HFF-Myc (cell line): ENCODE results near the gene FMNL1.
A peak's percentile ranks its signal among the peaks of the same experiment; 100 is the strongest.
"Not testable (repeated sequence)": the region's sequence is repeated elsewhere in the genome, so short reads cannot be mapped to it uniquely, and the experiment has no call there.

ENCODE experiments used
- DNase-seq: peaks from one replicate; pipeline ENCODE4 v3.0.0-alpha.2; 2011; ENCODE audit warnings: low read depth; ENCODE audit errors: extremely low read depth
- H3K4me3 ChIP-seq: replicated peaks from 2 replicates; pipeline ENCODE4 v1.5.1; 2011; ENCODE audit warnings: low read depth, mild to moderate bottlenecking, control low read depth, low read length
- CTCF ChIP-seq: IDR thresholded peaks from 2 replicates; pipeline ENCODE4 v1.5.1; 2012; ENCODE audit warnings: mild to moderate bottlenecking, low read depth, low read length, control low read depth; ENCODE audit errors: missing control alignments

The FMNL1 gene

DNA sequence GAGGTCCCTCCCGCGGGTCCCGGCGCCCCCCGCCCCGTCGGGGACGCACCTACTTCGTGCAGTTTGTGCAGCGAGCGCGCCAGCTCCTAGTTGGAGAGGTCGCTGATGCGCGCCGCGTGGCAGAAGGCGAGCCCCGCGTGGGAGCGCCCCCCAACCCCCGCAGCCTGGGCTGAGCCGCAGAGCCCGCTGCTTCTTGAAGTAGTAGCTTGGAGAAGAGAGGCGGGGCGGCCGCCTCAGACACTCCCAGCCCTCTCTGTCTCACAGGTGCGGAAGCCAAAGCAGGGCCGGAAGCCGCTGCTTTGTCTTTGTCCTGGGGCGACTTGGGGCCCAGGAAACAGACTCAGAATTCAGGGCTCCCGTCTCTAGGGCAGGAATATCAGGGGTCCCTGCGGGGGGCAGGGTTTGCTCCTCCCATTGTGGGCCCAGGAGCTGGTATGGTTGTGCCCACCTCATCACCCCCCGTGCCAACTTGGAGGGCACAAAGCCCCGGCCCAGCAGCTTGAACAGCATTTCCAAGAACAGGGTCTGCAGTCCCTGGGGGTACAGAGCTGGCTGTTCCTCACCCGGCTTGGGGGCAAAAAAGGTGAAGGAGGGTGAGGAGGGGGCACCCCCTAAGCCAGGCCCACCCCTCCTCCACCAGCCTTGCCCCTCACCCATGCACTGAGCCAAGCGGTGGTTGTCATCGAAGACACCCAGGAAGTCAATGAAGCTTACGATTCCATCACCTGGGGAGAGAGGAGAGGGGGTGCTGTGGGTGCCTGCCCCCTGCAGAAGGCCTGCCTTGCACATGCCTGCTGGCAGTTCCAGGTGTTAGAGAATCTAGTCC, 26.7 kb downstream of the FMNL1 start:
- DNase-seq = no peak
- peak overlapping the region; percentile 54 for H3K4me3 ChIP-seq
- TF ChIP-seq CTCF = no peak

DNA sequence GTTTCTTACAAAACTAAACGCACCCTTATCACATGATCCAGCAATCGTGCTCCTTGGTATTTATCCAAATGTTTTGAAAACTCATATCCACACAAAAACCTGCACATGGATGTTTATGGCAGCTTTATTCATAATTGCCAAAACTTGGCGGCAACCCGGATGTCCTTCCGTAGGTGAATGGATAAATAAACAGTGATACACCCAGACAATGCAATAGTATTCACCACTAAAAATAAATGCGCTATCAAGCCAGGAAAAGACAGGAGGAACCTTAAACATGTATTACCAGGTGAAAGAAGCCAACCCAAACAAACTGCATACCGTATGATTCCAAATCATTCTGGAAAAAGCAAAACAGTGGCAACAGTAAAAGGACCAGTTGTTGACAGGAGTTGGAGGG, 30.2 kb downstream of the FMNL1 start:
- no peak overlapping the region for H3K4me3 ChIP-seq
- DNase-seq = no peak
- no peak for TF ChIP-seq CTCF

- not testable (repeated sequence) for DNase-seq, H3K4me3 ChIP-seq
Observed at GRCh38 chr17:45253237-45253636, 31.6 kb downstream of the FMNL1 start.

- H3K4me3 ChIP-seq = no peak overlapping the region
- TF ChIP-seq CTCF = no peak
- DNase-seq = no peak
Observed at GRCh38 chr17:45253879-45254278, 32.2 kb downstream of the FMNL1 start.

DNA sequence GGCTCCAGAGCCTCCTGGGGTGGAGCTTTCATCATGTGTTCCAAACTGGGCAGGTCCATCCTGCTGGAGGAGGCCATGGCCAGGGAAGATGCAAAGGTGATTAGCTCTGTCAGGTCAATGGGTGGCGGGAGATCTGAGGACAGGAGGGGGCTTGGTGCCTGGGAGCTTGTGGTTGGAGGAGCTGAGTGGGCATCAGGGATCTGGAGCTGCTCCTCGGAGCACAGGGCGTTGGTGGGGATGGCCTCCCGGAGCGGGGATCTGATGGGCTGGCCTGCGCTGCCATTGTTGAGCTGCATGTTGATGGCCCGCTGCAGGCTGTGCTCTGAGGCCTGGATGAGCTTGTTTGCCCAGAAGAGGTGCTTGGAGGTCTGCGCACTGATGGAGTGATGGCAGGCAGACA, 33.7 kb downstream of the FMNL1 start:
- no peak for TF ChIP-seq CTCF
- no peak overlapping the region for H3K4me3 ChIP-seq
- DNase-seq = no peak

- H3K4me3 ChIP-seq = no peak overlapping the region
- DNase-seq = no peak
- TF ChIP-seq CTCF = no peak
Observed at GRCh38 chr17:45256114-45256966, 34.7 kb downstream of the FMNL1 start.

DNA sequence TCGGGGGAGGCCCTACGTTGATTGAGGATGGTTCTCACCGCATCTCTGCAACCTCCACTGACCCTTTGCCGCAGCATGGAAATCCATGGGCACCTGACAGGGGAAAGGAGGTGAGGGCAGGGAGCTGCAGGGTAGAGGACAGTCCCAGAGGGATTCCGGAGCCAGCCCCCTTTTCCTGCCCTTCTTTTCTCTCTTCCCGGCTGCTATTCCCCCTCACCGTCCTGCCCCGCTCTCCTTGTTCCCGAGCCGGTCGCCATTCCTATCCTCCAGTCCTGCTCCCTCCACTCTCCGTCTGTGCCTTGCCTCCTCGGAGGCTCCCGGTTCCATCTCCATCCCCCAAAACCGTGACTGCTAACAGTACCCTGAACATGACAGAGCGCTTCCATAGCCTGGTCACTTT, 35.4 kb downstream of the FMNL1 start:
- DNase-seq = no peak
- TF ChIP-seq CTCF = no peak
- no peak overlapping the region for H3K4me3 ChIP-seq
